Renal cortical epithelial cell (primary cell): ENCODE data around the gene KBTBD3. TPM values are rescaled to one million over a fixed set of nuclear protein-coding genes. Genes with fewer than 3 reads are reported as not detected.

Experiments
- DNase-seq: peaks from one replicate; pipeline ENCODE4 v3.0.0-alpha.2; 2011; ENCODE audit warnings: low read depth
- total RNA-seq: library from RNA; depleted of rRNA; stranded (reverse); fragments of >200 nt; gene quantifications from 2 replicates; pipeline ENCODE4 v1.2.3, GENCODE V29; 2014

KBTBD3 gene
- total RNA-seq, 1 donor from 2014 or later = 11.9 TPM

DNA sequence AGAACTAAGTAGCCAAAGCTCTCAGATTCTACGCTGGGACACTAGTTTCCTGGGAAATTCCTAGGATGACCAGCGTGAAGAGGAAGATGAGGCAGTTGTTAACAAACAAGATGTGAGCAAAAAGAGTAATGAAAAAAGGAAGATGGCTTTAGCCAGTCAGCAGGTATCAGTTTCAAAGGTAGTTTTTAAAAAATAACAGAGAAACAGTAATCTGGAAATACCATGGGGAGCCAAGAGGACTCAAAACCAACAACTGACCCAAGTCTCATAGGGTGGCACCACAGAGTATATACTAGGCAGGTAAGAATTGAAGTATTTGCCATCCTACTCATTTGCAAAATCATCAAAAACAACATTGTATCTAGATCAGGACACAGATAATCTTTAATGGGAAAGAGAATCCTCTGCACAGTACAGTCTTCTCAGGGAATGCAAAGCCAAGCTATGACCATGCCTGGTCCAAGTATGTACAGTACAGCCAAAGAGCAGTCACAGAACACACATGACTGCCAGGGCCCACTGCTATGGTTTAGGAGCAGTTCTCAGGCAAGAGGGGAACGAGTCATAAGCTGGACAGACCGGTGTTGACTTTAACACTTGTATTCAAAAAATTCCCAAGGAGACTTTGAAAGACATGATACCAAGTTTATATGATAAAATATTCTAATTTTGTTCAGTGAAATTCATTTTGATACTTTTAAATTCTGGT, 75.7 kb downstream of the KBTBD3 start:
- peak; percentile 15 for DNase-seq

Other genes starting within 250 kb of the KBTBD3 start
- 48.1 and 66.2 TPM in 2 replicates for gene MSANTD4, start 55.1 kb downstream of the KBTBD3 start, total RNA-seq
- gene AASDHPPT, start 315 bp upstream of the KBTBD3 start, total RNA-seq = 63.9 and 81.7 TPM in 2 replicates